Gastrocnemius medialis (tissue), 4 donors: ENCODE data around the gene GOLGA8B. TPM values are rescaled to one million over a fixed set of nuclear protein-coding genes. Genes with fewer than 3 reads are reported as not detected.

Experiments used
- ATAC-seq, 2 donors: fragments of 150-250 bp; one replicate each; pipeline ENCODE4 v1.9.1; 2016
- DNase-seq, 2 donors: peaks; one replicate each; pipeline ENCODE4 v3.0.0-alpha.2; 2019
- H3K27ac ChIP-seq, 4 donors: fragments of 200-600 bp; sonication (generic); 1 replicate in 1 of 4; 2 replicates in 3 of 4; pipeline ENCODE4 v1.5.1; 2016 to 2018; ENCODE audit warnings: mild to moderate bottlenecking in 2 of 4, moderate library complexity in 1 of 4
- H3K27me3 ChIP-seq, 3 donors: fragments of 200-600 bp; sonication (generic) in 2 of 3; 1 replicate in 1 of 3; 2 replicates in 2 of 3; pipeline versions ENCODE4 v1.5.1 to v1.6.0; 2016 to 2019; ENCODE audit warnings: mild to moderate bottlenecking in 1 of 3, moderate library complexity in 1 of 3
- H3K36me3 ChIP-seq, 2 donors: fragments of 200-600 bp; sonication (generic) in 1 of 2; one replicate each; pipeline ENCODE4 v1.5.1; 2017 to 2018
- H3K4me1 ChIP-seq, 2 donors: fragments of 200-600 bp; sonication (generic) in 1 of 2; one replicate each; pipeline ENCODE4 v1.5.1; 2016 to 2017; ENCODE audit warnings: mild to moderate bottlenecking in 2 of 2
- H3K4me3 ChIP-seq, 4 donors: fragments of 200-600 bp; sonication (generic) in 3 of 4; 1 replicate in 1 of 4; 2 replicates in 3 of 4; pipeline ENCODE4 v1.5.1; 2016 to 2019; ENCODE audit warnings: mild to moderate bottlenecking in 2 of 4
- H3K9me3 ChIP-seq, 3 donors: fragments of 200-600 bp; sonication (generic) in 2 of 3; 1 replicate in 1 of 3; 2 replicates in 2 of 3; pipeline ENCODE4 v1.5.1; 2016 to 2019
- CTCF ChIP-seq, 5 experiments: fragments of 450-650 bp in 3 of 5; fragments of 200-600 bp in 2 of 5; sonication (generic) in 2 of 5; IDR thresholded peaks in 4 of 5; conservative IDR thresholded peaks in 1 of 5; 1 replicate in 4 of 5; 2 replicates in 1 of 5; pipeline ENCODE4 v1.5.1; 2016 to 2019; ENCODE audit warnings: antibody characterized with exemption in 5 of 5, mild to moderate bottlenecking in 3 of 5, moderate library complexity in 3 of 5
- POLR2A ChIP-seq, 2 donors: fragments of 450-650 bp; IDR thresholded peaks; one replicate each; pipeline ENCODE4 v1.6.1; 2017; ENCODE audit warnings: antibody characterized with exemption in 2 of 2, mild to moderate bottlenecking in 2 of 2, moderate library complexity in 2 of 2
- in situ Hi-C, 4 donors: fragments of 200-750 bp; cut with MboI; loops; one replicate each; pipeline versions ENCODE4 v1.15.0 to v1.8.0; 2017; ENCODE audit warnings: low sequenced_read_pairs in 4 of 4
- intact Hi-C: fragments of 100-400 bp; cut with DNase I; formaldehyde crosslinking; loops from one replicate; pipeline ENCODE4 v1.15.1; 2023; ENCODE audit warnings: low total_unique reads
- total RNA-seq, 4 donors: library from RNA; depleted of rRNA; stranded (reverse); fragments of >200 nt; gene quantifications; one replicate each; pipeline versions ENCODE4 v1.1.0 to v1.2.3, GENCODE V29; 2016

The GOLGA8B gene
- total RNA-seq, 4 donors from 2014 or later, result 2.5 to 55.5 (median 22.9) TPM

- no peak overlapping the region for H3K27ac ChIP-seq
- TF ChIP-seq CTCF (IDR thresholded peaks at IDR 0.05 in 4 of 5, conservative IDR thresholded peaks at IDR 0.05 in 1 of 5) (no peak), POLR2A (IDR thresholded peaks at IDR 0.05) (no peak)
- H3K4me1 ChIP-seq, result no peaks in the 10 kb centered on the region
- H3K9me3 ChIP-seq, result no peaks in the 10 kb centered on the region
- no peaks in the 10 kb centered on the region for H3K36me3 ChIP-seq
- H3K4me3 ChIP-seq, result no peak overlapping the region
- ATAC-seq (no peak), DNase-seq (no peak)
- no peaks in the 10 kb centered on the region for H3K27me3 ChIP-seq
- intact Hi-C loops (no loop called here), in situ Hi-C loops (loop anchor here in 2 of 4 donors (10.0 to 25.0 kb wide), 2 partner anchors 302 to 314 kb away; no protein-coding TSS in a partner anchor)
Observed at GRCh38 chr15:34610354-34610753, 26.9 kb upstream of the GOLGA8B start.

GRCh38 chr15:34609102-34610057 is 25.9 kb upstream of the GOLGA8B start:
- H3K4me1 ChIP-seq, result no peaks in the 10 kb centered on the region
- no peak overlapping the region for H3K27ac ChIP-seq
- intact Hi-C loops, result no loop called here
- in situ Hi-C loops, result loop anchor here in 2 of 4 donors (10.0 to 25.0 kb wide), 2 partner anchors 303 to 315 kb away; no protein-coding TSS in a partner anchor
- no peaks in the 10 kb centered on the region for H3K36me3 ChIP-seq
- DNase-seq (no peak), ATAC-seq (no peak)
- no peaks in the 10 kb centered on the region for H3K9me3 ChIP-seq
- H3K4me3 ChIP-seq, result no peak overlapping the region
- no peak for TF ChIP-seq POLR2A (IDR thresholded peaks at IDR 0.05)
- TF ChIP-seq CTCF (IDR thresholded peaks at IDR 0.05 in 4 of 5, conservative IDR thresholded peaks at IDR 0.05 in 1 of 5), result no peak
- H3K27me3 ChIP-seq, result no peaks in the 10 kb centered on the region

GRCh38 chr15:34608517-34608916 is 25.1 kb upstream of the GOLGA8B start:
- in situ Hi-C loops, result loop anchor here in 1 of 4 donors (25.0 kb wide), 1 partner anchor 304 kb away; no protein-coding TSS in a partner anchor
- TF ChIP-seq CTCF (IDR thresholded peaks at IDR 0.05 in 4 of 5, conservative IDR thresholded peaks at IDR 0.05 in 1 of 5) (no peak), POLR2A (IDR thresholded peaks at IDR 0.05) (no peak)
- DNase-seq (no peak), ATAC-seq (no peak)
- Histone ChIP-seq H3K9me3 (no peaks in the 10 kb centered on the region), H3K4me1 (no peaks in the 10 kb centered on the region), H3K27me3 (no peaks in the 10 kb centered on the region), H3K36me3 (no peaks in the 10 kb centered on the region), H3K4me3 (no peak overlapping the region), H3K27ac (no peak overlapping the region)
- intact Hi-C loops, result no loop called here

GRCh38 chr15:34607832-34608231 is 24.4 kb upstream of the GOLGA8B start:
- no peak for ATAC-seq
- no peaks in the 10 kb centered on the region for H3K9me3 ChIP-seq
- intact Hi-C loops, result no loop called here

More at GRCh38 chr15:34607832-34608231, 24.4 kb upstream of the GOLGA8B start:
- H3K4me1 ChIP-seq, result no peaks in the 10 kb centered on the region
- no peaks in the 10 kb centered on the region for H3K36me3 ChIP-seq
- DNase-seq, result no peak
- no peak overlapping the region for H3K4me3 ChIP-seq
- no peak for TF ChIP-seq CTCF (IDR thresholded peaks at IDR 0.05 in 4 of 5, conservative IDR thresholded peaks at IDR 0.05 in 1 of 5)
- TF ChIP-seq POLR2A (IDR thresholded peaks at IDR 0.05), result no peak
- in situ Hi-C loops, result loop anchor here in 1 of 4 donors (25.0 kb wide), 1 partner anchor 304 kb away; no protein-coding TSS in a partner anchor
- H3K27me3 ChIP-seq, result no peaks in the 10 kb centered on the region
- no peak overlapping the region for H3K27ac ChIP-seq
